Liver (tissue), 9 donors: ENCODE results near the gene THRB. TPM values are rescaled to one million over a fixed set of nuclear protein-coding genes. Genes with fewer than 3 reads are reported as not detected.

Source experiments
- DNase-seq: peaks from one replicate; pipeline ENCODE4 v3.0.0-alpha.2; 2017; ENCODE audit warnings: low spot score
- H3K27ac ChIP-seq, 2 donors: one replicate each; pipeline ENCODE4 v1.7.0; 2013; ENCODE audit warnings: inconsistent platforms in 2 of 2, low read length in 2 of 2, control low read depth in 1 of 2, low read depth in 1 of 2, mild to moderate bottlenecking in 1 of 2
- H3K27me3 ChIP-seq, 4 donors: one replicate each; pipeline versions ENCODE4 v1.6.1 to v1.7.0; 2013; ENCODE audit warnings: low read length in 3 of 4, inconsistent platforms in 1 of 4, mild to moderate bottlenecking in 1 of 4, moderate library complexity in 1 of 4; ENCODE audit not compliant: control insufficient read depth in 4 of 4, insufficient read depth in 4 of 4
- H3K36me3 ChIP-seq, 4 donors: one replicate each; pipeline versions ENCODE4 v1.6.1 to v1.7.0; 2013; ENCODE audit warnings: low read length in 3 of 4, mild to moderate bottlenecking in 3 of 4, low read depth in 1 of 4, moderate library complexity in 1 of 4; ENCODE audit not compliant: control insufficient read depth in 4 of 4, insufficient read depth in 3 of 4
- H3K4me1 ChIP-seq, 4 donors: one replicate each; pipeline versions ENCODE4 v1.6.1 to v1.7.0; 2013; ENCODE audit warnings: low read length in 3 of 4, mild to moderate bottlenecking in 3 of 4, moderate library complexity in 1 of 4; ENCODE audit not compliant: control insufficient read depth in 4 of 4, insufficient read depth in 4 of 4
- H3K4me3 ChIP-seq, 3 donors: one replicate each; pipeline versions ENCODE4 v1.6.1 to v1.7.0; 2013; ENCODE audit warnings: low read length in 3 of 3, control low read depth in 1 of 3, low read depth in 1 of 3, mild to moderate bottlenecking in 1 of 3
- H3K9ac ChIP-seq, 2 donors: one replicate each; pipeline ENCODE4 v1.7.0; 2013; ENCODE audit warnings: low read length in 2 of 2, mild to moderate bottlenecking in 2 of 2, moderate library complexity in 2 of 2, control low read depth in 1 of 2, low read depth in 1 of 2
- H3K9me3 ChIP-seq, 4 donors: one replicate each; pipeline versions ENCODE4 v1.6.1 to v1.7.0; 2013; ENCODE audit warnings: low read length in 3 of 4; ENCODE audit not compliant: control insufficient read depth in 4 of 4
- ATF3 ChIP-seq: IDR thresholded peaks from 2 replicates; pipeline ENCODE4 v1.6.1; 2016; ENCODE audit warnings: antibody characterized with exemption
- EGR1 ChIP-seq, 2 donors: IDR thresholded peaks; 2 replicates each; pipeline ENCODE4 v1.6.1; 2016 to 2018; ENCODE audit warnings: antibody characterized with exemption in 2 of 2, low read depth in 2 of 2
- FOXA1 ChIP-seq: IDR thresholded peaks from 2 replicates; pipeline ENCODE4 v1.6.1; 2016; ENCODE audit warnings: antibody characterized with exemption
- FOXA2 ChIP-seq: IDR thresholded peaks from 2 replicates; pipeline ENCODE4 v1.6.1; 2016; ENCODE audit warnings: antibody characterized with exemption
- GABPA ChIP-seq, 2 donors: IDR thresholded peaks in 1 of 2; conservative IDR thresholded peaks in 1 of 2; 2 replicates each; pipeline ENCODE4 v1.6.1; 2016; ENCODE audit warnings: antibody characterized with exemption in 2 of 2, mild to moderate bottlenecking in 1 of 2, moderate library complexity in 1 of 2
- HNF4A ChIP-seq, 2 donors: conservative IDR thresholded peaks; 2 replicates each; pipeline ENCODE4 v1.6.1; 2016; ENCODE audit warnings: antibody characterized with exemption in 2 of 2, mild to moderate bottlenecking in 2 of 2
- HNF4G ChIP-seq: IDR thresholded peaks from 2 replicates; pipeline ENCODE4 v1.6.1; 2016; ENCODE audit warnings: antibody characterized with exemption
- JUND ChIP-seq, 2 donors: IDR thresholded peaks; 2 replicates each; pipeline ENCODE4 v1.6.1; 2016; ENCODE audit warnings: antibody characterized with exemption in 2 of 2
- NR2F2 ChIP-seq: IDR thresholded peaks from 2 replicates; pipeline ENCODE4 v1.6.1; 2016; ENCODE audit warnings: antibody characterized with exemption
- RXRA ChIP-seq, 2 donors: IDR thresholded peaks; 2 replicates each; pipeline ENCODE4 v1.6.1; 2017 to 2018; ENCODE audit warnings: antibody characterized with exemption in 2 of 2, mild to moderate bottlenecking in 1 of 2
- SP1 ChIP-seq: IDR thresholded peaks from 2 replicates; pipeline ENCODE4 v1.6.1; 2018; ENCODE audit warnings: antibody characterized with exemption, mild to moderate bottlenecking
- YY1 ChIP-seq: IDR thresholded peaks from 2 replicates; pipeline ENCODE4 v1.6.1; 2016; ENCODE audit warnings: antibody characterized with exemption, mild to moderate bottlenecking
- ZBTB33 ChIP-seq: IDR thresholded peaks from 2 replicates; pipeline ENCODE4 v1.6.1; 2016; ENCODE audit warnings: antibody characterized with exemption
- WGBS: extraction: QIAGEN DNeasy Blood & Tissue Kit; methylation state at CpG from one replicate; pipeline ENCODE4 v1.1.7; 2013; 5-methylcytosine and 5-hydroxymethylcytosine counted together
- polyA plus RNA-seq, 2 donors: library from polyadenylated mRNA; stranded (reverse) in 1 of 2; unstranded in 1 of 2; fragments of 200-250 nt in 1 of 2; fragments of >200 nt in 1 of 2; fragmentation: Nextera tagmentation in 1 of 2; extraction: Ambion mirVana in 1 of 2; gene quantifications; one replicate each; pipeline versions ENCODE4 v1.2.1 to v1.2.3, GENCODE V29; 2013 to 2015
- total RNA-seq, 2 donors: library from RNA; depleted of rRNA; stranded (reverse); fragments of >200 nt; gene quantifications; one replicate each; pipeline ENCODE4 v1.2.3, GENCODE V29; 2014
- TF ChIP-seq, protein P1 (sequence below): IDR thresholded peaks from 2 replicates; pipeline ENCODE4 v1.6.1; 2016; ENCODE audit warnings: antibody characterized with exemption
- TF ChIP-seq, protein P2 (sequence below): fragments of 150-350 bp; IDR thresholded peaks from 2 replicates; pipeline ENCODE4 v1.5.1; 2017; ENCODE audit warnings: improper control_type of control experiment, low read depth, low read length; ENCODE audit not compliant: missing input control
- TF ChIP-seq, protein P3 (sequence below): IDR thresholded peaks from 2 replicates; pipeline ENCODE4 v1.6.1; 2016; ENCODE audit warnings: antibody characterized with exemption, mild to moderate bottlenecking
- donor health status: healthy.
- donor health status: healthy.
- donor health status: healthy.
- donor health status: healthy.
- donor health status: healthy.

The THRB gene
- total and polyA plus RNA-seq, 4 donors, result 5.9 to 23.9 (median 9.3) TPM

DNA sequence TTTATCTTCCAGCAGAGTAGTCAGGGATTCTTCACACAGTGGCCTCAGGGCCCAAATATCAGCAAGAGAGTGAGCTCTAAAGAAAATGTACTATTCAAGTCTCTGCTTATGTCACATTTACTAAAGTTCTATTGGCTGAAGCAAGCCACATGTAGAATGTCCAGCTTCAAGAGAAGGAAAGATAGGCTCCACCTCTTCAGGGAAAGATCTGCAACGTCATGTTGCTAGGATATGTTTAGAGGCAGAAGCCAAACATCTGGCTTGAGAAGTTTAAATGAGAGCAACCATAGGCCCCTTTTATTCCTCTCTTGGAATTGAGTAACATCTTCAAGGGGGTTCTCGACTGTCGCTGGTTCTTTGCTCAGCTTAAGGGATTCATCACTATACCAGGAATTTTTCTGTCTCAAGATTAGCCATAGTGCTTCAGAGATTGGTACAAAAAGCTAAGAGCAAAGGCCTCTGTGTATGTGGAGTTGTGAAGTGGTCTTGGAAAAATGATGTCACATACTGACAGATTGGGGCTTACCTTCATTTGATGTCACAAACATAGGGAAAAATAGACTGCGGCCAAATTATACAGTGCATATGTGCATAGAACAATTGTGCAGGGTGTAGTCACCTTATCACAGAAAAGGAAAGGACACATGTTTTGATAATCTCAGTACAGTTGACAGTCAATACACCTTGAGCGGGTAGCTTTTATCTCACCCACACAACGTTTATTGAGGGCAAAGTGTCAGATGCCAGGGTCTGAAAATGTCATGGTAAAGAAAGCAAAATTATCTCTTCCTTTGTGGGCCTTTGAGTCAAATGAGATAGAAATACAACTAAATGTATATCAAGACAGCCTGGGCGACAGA, 11.3 kb upstream of the THRB start:
- no peak overlapping the region for H3K4me3 ChIP-seq
- DNase-seq, result no peak
- peaks cover 0 to 1% (median 0%) of the 10 kb centered on the region in 4 donors for H3K4me1 ChIP-seq
- no peak overlapping the region for H3K9ac ChIP-seq
- H3K36me3 ChIP-seq, result no peaks in the 10 kb centered on the region
- no peak for TF ChIP-seq FOXA2
- TF ChIP-seq FOXA1, result no peak
- no peak for TF ChIP-seq HNF4A (conservative IDR thresholded peaks at IDR 0.05)
- TF ChIP-seq SP1, result no peak
- TF ChIP-seq, protein P1, sequence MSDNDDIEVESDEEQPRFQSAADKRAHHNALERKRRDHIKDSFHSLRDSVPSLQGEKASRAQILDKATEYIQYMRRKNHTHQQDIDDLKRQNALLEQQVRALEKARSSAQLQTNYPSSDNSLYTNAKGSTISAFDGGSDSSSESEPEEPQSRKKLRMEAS, result no peak
- no peak for TF ChIP-seq EGR1 (IDR thresholded peaks at IDR 0.05; ENCODE audit: low read depth in 2 of 2)
- TF ChIP-seq ATF3, result no peak
- H3K27me3 ChIP-seq, result no peaks in the 10 kb centered on the region
- H3K9me3 ChIP-seq, result no peaks in the 10 kb centered on the region
- H3K27ac ChIP-seq, result no peak overlapping the region
- 73% methylated on average over 7 of the region's 7 CpGs for WGBS

DNA sequence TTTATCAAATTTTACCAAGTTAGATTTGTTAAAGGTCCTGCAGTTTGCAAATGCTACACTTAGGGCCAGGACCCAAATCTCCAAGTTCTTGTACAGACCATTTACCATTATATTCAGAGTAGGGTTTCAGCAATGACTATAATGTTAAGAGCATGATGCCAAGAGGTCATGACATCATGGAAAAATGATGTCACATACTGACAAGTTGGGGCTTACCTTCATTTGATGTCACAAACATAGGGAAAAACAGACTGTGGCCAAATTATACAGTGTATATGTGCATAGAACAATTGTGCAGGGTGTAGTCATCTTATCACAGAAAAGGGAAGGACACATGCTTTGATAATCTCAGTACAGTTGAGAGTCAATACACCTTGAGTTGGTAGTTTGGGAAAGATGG, 10.1 kb upstream of the THRB start:
- H3K4me1 ChIP-seq, result peaks cover 0 to 1% (median 0%) of the 10 kb centered on the region in 4 donors
- H3K9me3 ChIP-seq, result no peaks in the 10 kb centered on the region
- no peaks in the 10 kb centered on the region for H3K36me3 ChIP-seq
- no peak overlapping the region for H3K9ac ChIP-seq
- no peak for TF ChIP-seq SP1
- TF ChIP-seq GABPA (IDR thresholded peaks at IDR 0.05 in 1 of 2, conservative IDR thresholded peaks at IDR 0.05 in 1 of 2), result no peak
- TF ChIP-seq RXRA (IDR thresholded peaks at IDR 0.05), result no peak
- no peak for TF ChIP-seq FOXA2
- TF ChIP-seq ATF3, result no peak
- no peak for TF ChIP-seq HNF4G
- TF ChIP-seq YY1, result no peak
- no peak for TF ChIP-seq FOXA1
- no peak for TF ChIP-seq NR2F2
- no peak for TF ChIP-seq ZBTB33
- H3K27ac ChIP-seq, result no peak overlapping the region
- H3K27me3 ChIP-seq, result no peaks in the 10 kb centered on the region
- no peak overlapping the region for H3K4me3 ChIP-seq
- DNase-seq, result no peak

DNA sequence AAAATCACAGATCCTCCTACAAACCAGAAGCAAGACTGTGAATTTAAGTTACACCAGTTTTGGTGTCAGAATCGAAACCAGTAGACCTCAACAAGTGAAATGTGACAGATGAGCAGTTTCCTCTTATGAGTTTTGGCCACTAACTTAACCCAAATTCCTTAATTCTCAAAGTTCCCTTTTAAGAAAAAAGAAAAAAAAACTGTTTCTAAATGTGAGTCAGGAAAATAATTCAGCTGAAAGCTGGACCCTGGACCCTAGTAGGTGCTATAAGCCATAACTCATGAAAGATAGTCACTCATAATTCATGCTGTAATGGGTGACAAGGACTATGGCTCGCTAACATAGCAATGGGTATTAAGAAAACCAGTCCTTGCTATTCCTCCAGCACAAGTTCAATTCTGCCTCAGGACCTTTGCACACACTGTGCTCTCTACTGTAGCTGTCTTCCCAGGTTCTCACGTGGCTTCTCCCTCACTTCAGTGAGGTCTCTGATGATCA, 9.0 kb upstream of the THRB start:
- Histone ChIP-seq H3K27ac (no peak overlapping the region), H3K9ac (no peak overlapping the region), H3K36me3 (no peaks in the 10 kb centered on the region), H3K4me3 (no peak overlapping the region), H3K4me1 (peaks cover 0 to 1% (median 0%) of the 10 kb centered on the region in 4 donors), H3K9me3 (no peaks in the 10 kb centered on the region), H3K27me3 (no peaks in the 10 kb centered on the region)
- 90% methylated on average over 3 of the region's 3 CpGs for WGBS
- DNase-seq, result no peak
- no peak for TF ChIP-seq HNF4G
- TF ChIP-seq, protein P2, sequence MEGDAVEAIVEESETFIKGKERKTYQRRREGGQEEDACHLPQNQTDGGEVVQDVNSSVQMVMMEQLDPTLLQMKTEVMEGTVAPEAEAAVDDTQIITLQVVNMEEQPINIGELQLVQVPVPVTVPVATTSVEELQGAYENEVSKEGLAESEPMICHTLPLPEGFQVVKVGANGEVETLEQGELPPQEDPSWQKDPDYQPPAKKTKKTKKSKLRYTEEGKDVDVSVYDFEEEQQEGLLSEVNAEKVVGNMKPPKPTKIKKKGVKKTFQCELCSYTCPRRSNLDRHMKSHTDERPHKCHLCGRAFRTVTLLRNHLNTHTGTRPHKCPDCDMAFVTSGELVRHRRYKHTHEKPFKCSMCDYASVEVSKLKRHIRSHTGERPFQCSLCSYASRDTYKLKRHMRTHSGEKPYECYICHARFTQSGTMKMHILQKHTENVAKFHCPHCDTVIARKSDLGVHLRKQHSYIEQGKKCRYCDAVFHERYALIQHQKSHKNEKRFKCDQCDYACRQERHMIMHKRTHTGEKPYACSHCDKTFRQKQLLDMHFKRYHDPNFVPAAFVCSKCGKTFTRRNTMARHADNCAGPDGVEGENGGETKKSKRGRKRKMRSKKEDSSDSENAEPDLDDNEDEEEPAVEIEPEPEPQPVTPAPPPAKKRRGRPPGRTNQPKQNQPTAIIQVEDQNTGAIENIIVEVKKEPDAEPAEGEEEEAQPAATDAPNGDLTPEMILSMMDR, result no peak
- TF ChIP-seq, protein P3, sequence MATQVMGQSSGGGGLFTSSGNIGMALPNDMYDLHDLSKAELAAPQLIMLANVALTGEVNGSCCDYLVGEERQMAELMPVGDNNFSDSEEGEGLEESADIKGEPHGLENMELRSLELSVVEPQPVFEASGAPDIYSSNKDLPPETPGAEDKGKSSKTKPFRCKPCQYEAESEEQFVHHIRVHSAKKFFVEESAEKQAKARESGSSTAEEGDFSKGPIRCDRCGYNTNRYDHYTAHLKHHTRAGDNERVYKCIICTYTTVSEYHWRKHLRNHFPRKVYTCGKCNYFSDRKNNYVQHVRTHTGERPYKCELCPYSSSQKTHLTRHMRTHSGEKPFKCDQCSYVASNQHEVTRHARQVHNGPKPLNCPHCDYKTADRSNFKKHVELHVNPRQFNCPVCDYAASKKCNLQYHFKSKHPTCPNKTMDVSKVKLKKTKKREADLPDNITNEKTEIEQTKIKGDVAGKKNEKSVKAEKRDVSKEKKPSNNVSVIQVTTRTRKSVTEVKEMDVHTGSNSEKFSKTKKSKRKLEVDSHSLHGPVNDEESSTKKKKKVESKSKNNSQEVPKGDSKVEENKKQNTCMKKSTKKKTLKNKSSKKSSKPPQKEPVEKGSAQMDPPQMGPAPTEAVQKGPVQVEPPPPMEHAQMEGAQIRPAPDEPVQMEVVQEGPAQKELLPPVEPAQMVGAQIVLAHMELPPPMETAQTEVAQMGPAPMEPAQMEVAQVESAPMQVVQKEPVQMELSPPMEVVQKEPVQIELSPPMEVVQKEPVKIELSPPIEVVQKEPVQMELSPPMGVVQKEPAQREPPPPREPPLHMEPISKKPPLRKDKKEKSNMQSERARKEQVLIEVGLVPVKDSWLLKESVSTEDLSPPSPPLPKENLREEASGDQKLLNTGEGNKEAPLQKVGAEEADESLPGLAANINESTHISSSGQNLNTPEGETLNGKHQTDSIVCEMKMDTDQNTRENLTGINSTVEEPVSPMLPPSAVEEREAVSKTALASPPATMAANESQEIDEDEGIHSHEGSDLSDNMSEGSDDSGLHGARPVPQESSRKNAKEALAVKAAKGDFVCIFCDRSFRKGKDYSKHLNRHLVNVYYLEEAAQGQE, result no peak
- TF ChIP-seq ZBTB33, result no peak
- no peak for TF ChIP-seq GABPA (IDR thresholded peaks at IDR 0.05 in 1 of 2, conservative IDR thresholded peaks at IDR 0.05 in 1 of 2)
- no peak for TF ChIP-seq FOXA1
- TF ChIP-seq FOXA2, result no peak
- no peak for TF ChIP-seq JUND (IDR thresholded peaks at IDR 0.05)
